MM.1S (cell line): ENCODE results near the gene GLCE.

Experiments
- DNase-seq: peaks from one replicate; pipeline ENCODE4 v3.0.0-alpha.2; 2015
- H2AFZ ChIP-seq: fragments of 300-600 bp; sonication (generic); 2 replicates; pipeline ENCODE4 v1.6.0; 2016; ENCODE audit warnings: antibody characterized with exemption, low read length
- H3F3A ChIP-seq: fragments of 300-600 bp; sonication (generic); 2 replicates; pipeline ENCODE4 v1.6.1; 2016; ENCODE audit warnings: mild to moderate bottlenecking, antibody characterized with exemption, low read length, moderate library complexity, mixed read lengths; ENCODE audit not compliant: insufficient read depth
- H3K27ac ChIP-seq: fragments of 300-600 bp; sonication (generic); 2 replicates; pipeline ENCODE4 v1.5.1; 2016; ENCODE audit warnings: mild to moderate bottlenecking, low read length
- H3K27me3 ChIP-seq: fragments of 300-600 bp; sonication (generic); replicated peaks from 2 replicates; pipeline ENCODE4 v1.6.0; 2016; ENCODE audit warnings: low read length; ENCODE audit not compliant: insufficient read depth
- H3K36me3 ChIP-seq: fragments of 300-600 bp; sonication (generic); replicated peaks from 2 replicates; pipeline ENCODE4 v1.6.1; 2016; ENCODE audit warnings: mild to moderate bottlenecking, low read length, mixed read lengths; ENCODE audit not compliant: insufficient read depth
- H3K4me1 ChIP-seq: fragments of 300-600 bp; sonication (generic); 2 replicates; pipeline ENCODE4 v1.6.1; 2016; ENCODE audit warnings: low read length, mixed read lengths
- H3K4me2 ChIP-seq: fragments of 300-600 bp; sonication (generic); 2 replicates; pipeline ENCODE4 v1.6.0; 2016; ENCODE audit warnings: low read depth, low read length
- H3K4me3 ChIP-seq: fragments of 300-600 bp; sonication (generic); 2 replicates; pipeline ENCODE4 v1.5.1; 2016; ENCODE audit warnings: low read length, mixed read lengths
- H3K79me2 ChIP-seq: fragments of 300-600 bp; sonication (generic); 2 replicates; pipeline ENCODE4 v1.6.1; 2016; ENCODE audit warnings: mixed run types, low read length, mixed read lengths
- H3K9ac ChIP-seq: fragments of 300-600 bp; sonication (generic); 2 replicates; pipeline ENCODE4 v1.6.1; 2016; ENCODE audit warnings: low read length, mixed read lengths
- H3K9me2 ChIP-seq: fragments of 300-600 bp; sonication (generic); replicated peaks from 2 replicates; pipeline ENCODE4 v1.6.1; 2016; ENCODE audit warnings: mild to moderate bottlenecking, low read length, mixed read lengths; ENCODE audit not compliant: insufficient read depth
- H3K9me3 ChIP-seq: fragments of 300-600 bp; sonication (generic); replicated peaks from 2 replicates; pipeline ENCODE4 v1.6.1; 2016; ENCODE audit warnings: mild to moderate bottlenecking, low read length, mixed read lengths; ENCODE audit not compliant: insufficient read depth
- H4K20me1 ChIP-seq: fragments of 300-600 bp; sonication (generic); 2 replicates; pipeline ENCODE4 v1.6.1; 2016; ENCODE audit warnings: mild to moderate bottlenecking, low read length, moderate library complexity, mixed read lengths; ENCODE audit not compliant: insufficient read depth
- EZH2 ChIP-seq: fragments of 300-600 bp; sonication (generic); optimal IDR thresholded peaks from 2 replicates; pipeline ENCODE3; 2017; ENCODE audit warnings: low read depth, mild to moderate bottlenecking, antibody characterized with exemption, low read length, mixed read lengths
- EZH2phosphoT487 ChIP-seq: fragments of 300-600 bp; sonication (generic); IDR thresholded peaks from 2 replicates; pipeline ENCODE4 v1.6.1; 2018; ENCODE audit warnings: antibody characterized with exemption, low read length
- TF ChIP-seq, protein P1 (sequence below): fragments of 300-600 bp; sonication (generic); IDR thresholded peaks from 2 replicates; pipeline ENCODE4 v1.5.1; 2016; ENCODE audit warnings: antibody characterized with exemption, low read length, mixed read lengths

GLCE gene

DNA sequence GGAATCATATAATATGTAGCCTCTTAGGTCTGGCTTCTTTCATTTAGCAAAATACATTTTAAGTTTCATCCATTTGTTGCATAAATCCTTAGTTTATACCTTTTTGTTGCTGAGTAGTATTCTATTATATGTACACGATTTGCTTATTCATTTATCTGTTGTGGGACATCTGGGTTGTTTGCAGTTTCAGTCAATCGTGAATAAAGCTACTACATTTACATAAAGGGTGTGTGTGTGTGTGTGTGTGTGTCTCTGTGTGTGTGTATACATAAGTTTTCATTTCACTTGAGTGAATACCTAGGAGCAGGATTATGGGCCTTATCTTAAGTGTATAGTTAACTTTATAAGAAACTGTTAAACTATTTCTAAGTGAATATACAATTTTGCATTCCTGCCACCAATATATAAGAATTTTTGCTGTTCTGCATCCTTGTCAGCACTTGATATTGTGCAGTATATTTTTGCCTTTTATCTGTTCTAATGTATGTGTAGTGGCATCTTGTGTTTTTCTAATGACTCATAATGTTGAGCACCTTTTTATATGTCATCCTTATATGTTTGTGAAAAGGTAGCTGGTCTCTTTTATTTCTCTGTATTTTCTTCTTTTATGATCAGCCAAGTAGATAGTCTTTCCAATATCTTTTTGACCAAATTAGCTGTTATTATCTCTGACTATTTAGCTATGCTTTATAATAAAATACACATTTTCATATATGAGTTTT lies 55.0 kb downstream of the GLCE start:
- H3K36me3 ChIP-seq, result no peaks in the 10 kb centered on the region
- no peaks in the 10 kb centered on the region for H3K9me3 ChIP-seq
- no peaks in the 10 kb centered on the region; the same call in 1 of the 2 replicates for H3F3A ChIP-seq
- no peaks in the 10 kb centered on the region for H3K9me2 ChIP-seq
- H3K4me2 ChIP-seq, result no peak overlapping the region
- no peak overlapping the region for H3K4me3 ChIP-seq
- TF ChIP-seq EZH2phosphoT487, result no peak
- TF ChIP-seq, protein P1, sequence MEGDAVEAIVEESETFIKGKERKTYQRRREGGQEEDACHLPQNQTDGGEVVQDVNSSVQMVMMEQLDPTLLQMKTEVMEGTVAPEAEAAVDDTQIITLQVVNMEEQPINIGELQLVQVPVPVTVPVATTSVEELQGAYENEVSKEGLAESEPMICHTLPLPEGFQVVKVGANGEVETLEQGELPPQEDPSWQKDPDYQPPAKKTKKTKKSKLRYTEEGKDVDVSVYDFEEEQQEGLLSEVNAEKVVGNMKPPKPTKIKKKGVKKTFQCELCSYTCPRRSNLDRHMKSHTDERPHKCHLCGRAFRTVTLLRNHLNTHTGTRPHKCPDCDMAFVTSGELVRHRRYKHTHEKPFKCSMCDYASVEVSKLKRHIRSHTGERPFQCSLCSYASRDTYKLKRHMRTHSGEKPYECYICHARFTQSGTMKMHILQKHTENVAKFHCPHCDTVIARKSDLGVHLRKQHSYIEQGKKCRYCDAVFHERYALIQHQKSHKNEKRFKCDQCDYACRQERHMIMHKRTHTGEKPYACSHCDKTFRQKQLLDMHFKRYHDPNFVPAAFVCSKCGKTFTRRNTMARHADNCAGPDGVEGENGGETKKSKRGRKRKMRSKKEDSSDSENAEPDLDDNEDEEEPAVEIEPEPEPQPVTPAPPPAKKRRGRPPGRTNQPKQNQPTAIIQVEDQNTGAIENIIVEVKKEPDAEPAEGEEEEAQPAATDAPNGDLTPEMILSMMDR, result no peak
- no peak for TF ChIP-seq EZH2
- H3K9ac ChIP-seq, result no peak overlapping the region
- peaks cover 15% of the 10 kb centered on the region for H3K4me1 ChIP-seq
- no peaks in the 10 kb centered on the region for H3K27me3 ChIP-seq
- H3K79me2 ChIP-seq, result no peaks in the 10 kb centered on the region
- no peak overlapping the region for H3K27ac ChIP-seq
- no peaks in the 10 kb centered on the region for H4K20me1 ChIP-seq
- DNase-seq, result no peak
- H2AFZ ChIP-seq, result no peak overlapping the region

DNA sequence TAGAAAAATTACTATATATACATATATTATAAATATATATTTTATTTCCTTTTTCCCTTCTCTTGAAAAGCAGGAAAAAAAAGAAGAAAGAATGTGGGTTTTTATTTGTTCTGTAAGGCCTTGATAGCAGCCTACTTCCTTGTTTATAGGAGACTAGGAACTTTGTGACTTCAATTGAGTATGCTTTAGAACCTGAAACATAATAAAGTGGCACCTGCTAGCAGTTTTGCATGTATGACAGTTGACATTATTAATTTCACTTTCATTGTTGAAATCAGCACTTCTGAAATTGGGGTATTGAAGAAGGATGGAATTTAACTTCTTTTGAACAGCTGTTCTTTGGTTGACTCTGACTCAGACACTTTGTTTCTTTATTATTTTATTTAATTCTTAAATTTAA lies 56.9 kb downstream of the GLCE start:
- Histone ChIP-seq H3K9me3 (no peaks in the 10 kb centered on the region), H3F3A (no peaks in the 10 kb centered on the region; the same call in 1 of the 2 replicates), H2AFZ (no peak overlapping the region), H3K79me2 (no peaks in the 10 kb centered on the region), H3K27me3 (no peaks in the 10 kb centered on the region), H3K9me2 (no peaks in the 10 kb centered on the region), H3K27ac (no peak overlapping the region), H3K4me3 (no peak overlapping the region), H3K9ac (no peak overlapping the region), H3K4me1 (peaks cover 11% of the 10 kb centered on the region), H3K4me2 (no peak overlapping the region), H4K20me1 (no peaks in the 10 kb centered on the region), H3K36me3 (no peaks in the 10 kb centered on the region)
- TF ChIP-seq EZH2phosphoT487 (no peak), EZH2 (no peak)
- TF ChIP-seq, protein P1, result no peak
- DNase-seq, result peak; percentile 79

DNA sequence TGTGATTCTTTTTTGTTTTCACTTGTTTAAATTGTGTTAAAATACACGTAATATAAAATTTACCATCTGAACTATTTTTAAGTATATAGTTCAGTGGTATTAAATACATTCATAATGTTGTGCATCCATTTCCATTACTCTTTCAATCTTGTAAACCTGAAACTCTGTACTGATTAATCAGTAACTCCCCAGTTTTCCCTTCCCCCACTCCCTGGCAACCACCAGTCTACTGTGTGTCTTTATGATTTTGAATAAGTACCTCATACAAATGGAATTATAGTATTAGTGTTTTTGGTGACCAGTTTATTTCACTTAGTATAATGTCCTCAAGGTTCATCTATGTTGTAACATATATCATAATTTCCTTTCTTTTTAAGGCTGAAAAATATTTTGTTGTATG lies 59.3 kb downstream of the GLCE start:
- no peak for DNase-seq
- Histone ChIP-seq H3K79me2 (no peaks in the 10 kb centered on the region), H3K27ac (no peak overlapping the region), H2AFZ (no peak overlapping the region), H3K36me3 (no peaks in the 10 kb centered on the region), H3K27me3 (no peaks in the 10 kb centered on the region), H3K9me2 (no peaks in the 10 kb centered on the region), H4K20me1 (no peaks in the 10 kb centered on the region), H3K9me3 (no peaks in the 10 kb centered on the region), H3K4me3 (no peak overlapping the region), H3F3A (no peaks in the 10 kb centered on the region; the same call in 1 of the 2 replicates), H3K4me2 (no peak overlapping the region), H3K4me1 (peaks cover 11% of the 10 kb centered on the region), H3K9ac (no peak overlapping the region)
- TF ChIP-seq EZH2 (no peak), EZH2phosphoT487 (no peak)
- TF ChIP-seq, protein P1, result no peak
